HepG2 (cell line): ENCODE results near the gene CUL7. TPM values are rescaled to one million over a fixed set of nuclear protein-coding genes. Genes with fewer than 3 reads are reported as not detected.

Source experiments
- FOXA1 ChIP-seq, 2 experiments: fragments of 450-650 bp in 1 of 2; sonication (generic) in 1 of 2; formaldehyde crosslinking in 1 of 2; IDR thresholded peaks; 2 replicates each; pipeline versions ENCODE4 v1.4.0 to v1.6.1; 2016 to 2020; ENCODE audit warnings: missing genetic modification reagents in 1 of 2
- FOXP1 ChIP-seq, 2 experiments: fragments of 450-650 bp in 1 of 2; IDR thresholded peaks; 2 replicates each; pipeline ENCODE4 v1.6.1; 2017 to 2018; ENCODE audit warnings: antibody characterized with exemption in 1 of 2
- KMT2A ChIP-seq: sonication (generic); formaldehyde crosslinking; IDR thresholded peaks from 2 replicates; pipeline ENCODE4 v1.4.0; 2020; ENCODE audit warnings: missing genetic modification reagents
- NFKB2 ChIP-seq: sonication (generic); formaldehyde crosslinking; IDR thresholded peaks from 2 replicates; pipeline ENCODE4 v1.4.0; 2020; ENCODE audit warnings: missing genetic modification reagents, borderline replicate concordance
- NFYB ChIP-seq: sonication (generic); formaldehyde crosslinking; IDR thresholded peaks from 2 replicates; pipeline ENCODE4 v1.4.0; 2020; ENCODE audit warnings: missing genetic modification reagents
- PPARG ChIP-seq: conservative IDR thresholded peaks from 2 replicates; pipeline ENCODE4 v1.6.1; 2016; ENCODE audit warnings: missing biosample characterization, missing genetic modification reagents
- PRMT3 ChIP-seq: sonication (generic); formaldehyde crosslinking; IDR thresholded peaks from 2 replicates; pipeline ENCODE4 v1.8.1; 2022; ENCODE audit warnings: low read depth, mild to moderate bottlenecking, moderate library complexity, missing genetic modification reagents, borderline replicate concordance
- RXRB ChIP-seq: IDR thresholded peaks from 2 replicates; pipeline ENCODE4 v1.6.1; 2016; ENCODE audit warnings: borderline replicate concordance, missing genetic modification reagents, missing compliant biosample characterization
- SP140L ChIP-seq: sonication (generic); formaldehyde crosslinking; IDR thresholded peaks from 2 replicates; pipeline ENCODE4 v1.4.0; 2020; ENCODE audit warnings: missing genetic modification reagents, borderline replicate concordance
- ZNF331 ChIP-seq: sonication (generic); formaldehyde crosslinking; IDR thresholded peaks from 2 replicates; pipeline ENCODE4 v1.4.0; 2020; ENCODE audit warnings: missing genetic modification reagents
- ZNF660 ChIP-seq: sonication (generic); formaldehyde crosslinking; IDR thresholded peaks from 2 replicates; pipeline ENCODE4 v1.5.1; 2020; ENCODE audit warnings: mild to moderate bottlenecking, low read depth, missing genetic modification reagents, borderline replicate concordance
- ZNF775 ChIP-seq: sonication (generic); formaldehyde crosslinking; IDR thresholded peaks from 2 replicates; pipeline ENCODE4 v1.4.0; 2020; ENCODE audit warnings: missing genetic modification reagents, mild to moderate bottlenecking, moderate library complexity, borderline replicate concordance
- polyA plus RNA-seq, 8 experiments: library from polyadenylated mRNA; depleted of rRNA in 3 of 8; stranded (reverse) in 7 of 8; unstranded in 1 of 8; fragments of >200 nt; fragmentation: Illumina TruSeq in 4 of 8; extraction: Trizol in 4 of 8; gene quantifications; 2 replicates each; pipeline versions ENCODE4 v1.2.1 to v1.2.3, GENCODE V29; 2011 to 2016; ENCODE audit warnings: low read depth in 4 of 8, missing spikeins in 1 of 8, mixed read lengths in 1 of 8; ENCODE audit not compliant: insufficient read depth in 1 of 8
- total RNA-seq, 5 experiments: library from RNA; depleted of rRNA; stranded (reverse); fragments of >200 nt; fragmentation: Illumina TruSeq; extraction: Trizol; gene quantifications; 2 replicates each; pipeline ENCODE4 v1.2.3, GENCODE V29; 2016; ENCODE audit warnings: low read depth in 1 of 5
- TF ChIP-seq, protein P1 (sequence below): fragments of 450-650 bp; IDR thresholded peaks from 2 replicates; pipeline ENCODE4 v1.6.1; 2017
- TF ChIP-seq, protein P2 (sequence below): sonication (generic); formaldehyde crosslinking; IDR thresholded peaks from 2 replicates; pipeline ENCODE4 v1.5.0; 2020; ENCODE audit warnings: mild to moderate bottlenecking, missing genetic modification reagents
- TF ChIP-seq, protein P3 (sequence below): sonication (generic); formaldehyde crosslinking; IDR thresholded peaks from 2 replicates; pipeline ENCODE4 v1.5.1; 2020; ENCODE audit warnings: missing genetic modification reagents, mild to moderate bottlenecking, borderline replicate concordance
- TF ChIP-seq, protein P4 (sequence below): sonication (generic); formaldehyde crosslinking; IDR thresholded peaks from 2 replicates; pipeline ENCODE4 v1.8.1; 2022; ENCODE audit warnings: low read depth, mild to moderate bottlenecking, missing genetic modification reagents
- TF ChIP-seq, protein P5 (sequence below): sonication (generic); formaldehyde crosslinking; IDR thresholded peaks from 2 replicates; pipeline ENCODE4 v1.4.0; 2020; ENCODE audit warnings: missing genetic modification reagents, borderline replicate concordance
- TF ChIP-seq, protein P6 (sequence below): sonication (generic); formaldehyde crosslinking; IDR thresholded peaks from 2 replicates; pipeline ENCODE4 v1.8.0; 2022; ENCODE audit warnings: mild to moderate bottlenecking, missing genetic modification reagents

The CUL7 gene
- total and polyA plus RNA-seq, 2 of the 13 experiments (the other 11 are each of a cell fraction or from before 2014, with no cell fraction given), result 32.0 to 60.7 TPM

DNA sequence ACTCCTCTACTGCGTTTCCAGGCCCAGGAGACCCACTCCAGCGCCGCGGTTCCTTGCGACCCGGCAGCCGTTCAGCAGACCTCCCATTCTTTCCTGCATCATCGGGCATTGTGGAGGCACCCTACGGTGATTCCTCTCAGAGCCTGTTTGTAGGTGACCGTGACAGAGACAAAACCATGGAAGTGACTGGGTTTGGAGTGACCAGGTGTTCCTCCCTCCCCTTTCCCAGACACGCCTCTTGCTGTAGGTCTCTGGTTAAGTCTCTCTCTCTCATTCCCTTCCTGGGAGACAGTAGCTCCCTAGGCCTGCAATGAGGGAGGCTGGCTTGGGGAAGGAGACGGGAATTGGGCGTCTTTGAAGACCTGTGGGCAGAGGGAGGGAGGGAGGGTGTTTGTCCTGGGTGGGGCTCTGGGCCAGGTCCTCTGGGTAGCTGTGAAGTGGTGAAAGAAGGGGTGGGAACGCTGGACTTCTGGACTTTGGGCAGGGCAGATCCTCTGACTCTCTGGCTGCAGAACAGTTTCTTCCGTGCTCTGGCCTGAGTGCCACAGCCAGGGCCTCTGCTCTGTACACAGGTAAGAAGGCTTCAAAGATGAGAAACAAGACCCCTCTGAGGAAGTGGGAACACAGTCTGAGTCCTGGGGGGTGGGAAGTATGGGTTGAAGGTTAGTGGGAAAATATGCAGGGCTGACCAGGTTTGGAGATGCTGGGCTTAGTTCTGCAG is 6.5 kb upstream of the CUL7 start (continued):
- TF ChIP-seq, protein P1, sequence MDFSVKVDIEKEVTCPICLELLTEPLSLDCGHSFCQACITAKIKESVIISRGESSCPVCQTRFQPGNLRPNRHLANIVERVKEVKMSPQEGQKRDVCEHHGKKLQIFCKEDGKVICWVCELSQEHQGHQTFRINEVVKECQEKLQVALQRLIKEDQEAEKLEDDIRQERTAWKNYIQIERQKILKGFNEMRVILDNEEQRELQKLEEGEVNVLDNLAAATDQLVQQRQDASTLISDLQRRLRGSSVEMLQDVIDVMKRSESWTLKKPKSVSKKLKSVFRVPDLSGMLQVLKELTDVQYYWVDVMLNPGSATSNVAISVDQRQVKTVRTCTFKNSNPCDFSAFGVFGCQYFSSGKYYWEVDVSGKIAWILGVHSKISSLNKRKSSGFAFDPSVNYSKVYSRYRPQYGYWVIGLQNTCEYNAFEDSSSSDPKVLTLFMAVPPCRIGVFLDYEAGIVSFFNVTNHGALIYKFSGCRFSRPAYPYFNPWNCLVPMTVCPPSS, result no peak
- TF ChIP-seq NFYB (CRISPR knock-in tag), result no peak
- no peak; the same call in none of the 2 replicates for TF ChIP-seq NFKB2 (CRISPR knock-in tag)
- TF ChIP-seq KMT2A (CRISPR knock-in tag), result peak; percentile 49; the same call in 1 of the 2 replicates
- peak; percentile 76 for TF ChIP-seq PPARG
- peak; percentile 64; the same call in 1 of the 2 replicates for TF ChIP-seq RXRB (CRISPR knock-in tag)
- TF ChIP-seq ZNF660, result no peak
- no peak for TF ChIP-seq FOXP1 (IDR thresholded peaks at IDR 0.05)
- peak; percentile 67 for TF ChIP-seq FOXP1 (CRISPR knock-in tag; IDR thresholded peaks at IDR 0.05)
- no peak for TF ChIP-seq SP140L (CRISPR knock-in tag)
- TF ChIP-seq, protein P2, sequence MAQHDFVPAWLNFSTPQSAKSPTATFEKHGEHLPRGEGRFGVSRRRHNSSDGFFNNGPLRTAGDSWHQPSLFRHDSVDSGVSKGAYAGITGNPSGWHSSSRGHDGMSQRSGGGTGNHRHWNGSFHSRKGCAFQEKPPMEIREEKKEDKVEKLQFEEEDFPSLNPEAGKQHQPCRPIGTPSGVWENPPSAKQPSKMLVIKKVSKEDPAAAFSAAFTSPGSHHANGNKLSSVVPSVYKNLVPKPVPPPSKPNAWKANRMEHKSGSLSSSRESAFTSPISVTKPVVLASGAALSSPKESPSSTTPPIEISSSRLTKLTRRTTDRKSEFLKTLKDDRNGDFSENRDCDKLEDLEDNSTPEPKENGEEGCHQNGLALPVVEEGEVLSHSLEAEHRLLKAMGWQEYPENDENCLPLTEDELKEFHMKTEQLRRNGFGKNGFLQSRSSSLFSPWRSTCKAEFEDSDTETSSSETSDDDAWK (CRISPR knock-in tag), result no peak
- TF ChIP-seq, protein P3, sequence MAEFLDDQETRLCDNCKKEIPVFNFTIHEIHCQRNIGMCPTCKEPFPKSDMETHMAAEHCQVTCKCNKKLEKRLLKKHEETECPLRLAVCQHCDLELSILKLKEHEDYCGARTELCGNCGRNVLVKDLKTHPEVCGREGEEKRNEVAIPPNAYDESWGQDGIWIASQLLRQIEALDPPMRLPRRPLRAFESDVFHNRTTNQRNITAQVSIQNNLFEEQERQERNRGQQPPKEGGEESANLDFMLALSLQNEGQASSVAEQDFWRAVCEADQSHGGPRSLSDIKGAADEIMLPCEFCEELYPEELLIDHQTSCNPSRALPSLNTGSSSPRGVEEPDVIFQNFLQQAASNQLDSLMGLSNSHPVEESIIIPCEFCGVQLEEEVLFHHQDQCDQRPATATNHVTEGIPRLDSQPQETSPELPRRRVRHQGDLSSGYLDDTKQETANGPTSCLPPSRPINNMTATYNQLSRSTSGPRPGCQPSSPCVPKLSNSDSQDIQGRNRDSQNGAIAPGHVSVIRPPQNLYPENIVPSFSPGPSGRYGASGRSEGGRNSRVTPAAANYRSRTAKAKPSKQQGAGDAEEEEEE, result no peak
- TF ChIP-seq, protein P4, sequence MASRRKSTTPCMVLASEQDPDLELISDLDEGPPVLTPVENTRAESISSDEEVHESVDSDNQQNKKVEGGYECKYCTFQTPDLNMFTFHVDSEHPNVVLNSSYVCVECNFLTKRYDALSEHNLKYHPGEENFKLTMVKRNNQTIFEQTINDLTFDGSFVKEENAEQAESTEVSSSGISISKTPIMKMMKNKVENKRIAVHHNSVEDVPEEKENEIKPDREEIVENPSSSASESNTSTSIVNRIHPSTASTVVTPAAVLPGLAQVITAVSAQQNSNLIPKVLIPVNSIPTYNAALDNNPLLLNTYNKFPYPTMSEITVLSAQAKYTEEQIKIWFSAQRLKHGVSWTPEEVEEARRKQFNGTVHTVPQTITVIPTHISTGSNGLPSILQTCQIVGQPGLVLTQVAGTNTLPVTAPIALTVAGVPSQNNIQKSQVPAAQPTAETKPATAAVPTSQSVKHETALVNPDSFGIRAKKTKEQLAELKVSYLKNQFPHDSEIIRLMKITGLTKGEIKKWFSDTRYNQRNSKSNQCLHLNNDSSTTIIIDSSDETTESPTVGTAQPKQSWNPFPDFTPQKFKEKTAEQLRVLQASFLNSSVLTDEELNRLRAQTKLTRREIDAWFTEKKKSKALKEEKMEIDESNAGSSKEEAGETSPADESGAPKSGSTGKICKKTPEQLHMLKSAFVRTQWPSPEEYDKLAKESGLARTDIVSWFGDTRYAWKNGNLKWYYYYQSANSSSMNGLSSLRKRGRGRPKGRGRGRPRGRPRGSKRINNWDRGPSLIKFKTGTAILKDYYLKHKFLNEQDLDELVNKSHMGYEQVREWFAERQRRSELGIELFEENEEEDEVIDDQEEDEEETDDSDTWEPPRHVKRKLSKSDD (CRISPR knock-in tag), result no peak
- no peak for TF ChIP-seq PRMT3 (CRISPR knock-in tag)
- TF ChIP-seq ZNF331, result peak; percentile 80
- TF ChIP-seq FOXA1 (IDR thresholded peaks at IDR 0.05), result no peak
- peak; percentile 15; the same call in 1 of the 2 replicates for TF ChIP-seq FOXA1 (CRISPR knock-in tag; IDR thresholded peaks at IDR 0.05)
- TF ChIP-seq, protein P5, sequence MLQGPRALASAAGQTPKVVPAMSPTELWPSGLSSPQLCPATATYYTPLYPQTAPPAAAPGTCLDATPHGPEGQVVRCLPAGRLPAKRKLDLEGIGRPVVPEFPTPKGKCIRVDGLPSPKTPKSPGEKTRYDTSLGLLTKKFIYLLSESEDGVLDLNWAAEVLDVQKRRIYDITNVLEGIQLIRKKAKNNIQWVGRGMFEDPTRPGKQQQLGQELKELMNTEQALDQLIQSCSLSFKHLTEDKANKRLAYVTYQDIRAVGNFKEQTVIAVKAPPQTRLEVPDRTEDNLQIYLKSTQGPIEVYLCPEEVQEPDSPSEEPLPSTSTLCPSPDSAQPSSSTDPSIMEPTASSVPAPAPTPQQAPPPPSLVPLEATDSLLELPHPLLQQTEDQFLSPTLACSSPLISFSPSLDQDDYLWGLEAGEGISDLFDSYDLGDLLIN, result peak; percentile 32; the same call in 1 of the 2 replicates
- TF ChIP-seq, protein P6, sequence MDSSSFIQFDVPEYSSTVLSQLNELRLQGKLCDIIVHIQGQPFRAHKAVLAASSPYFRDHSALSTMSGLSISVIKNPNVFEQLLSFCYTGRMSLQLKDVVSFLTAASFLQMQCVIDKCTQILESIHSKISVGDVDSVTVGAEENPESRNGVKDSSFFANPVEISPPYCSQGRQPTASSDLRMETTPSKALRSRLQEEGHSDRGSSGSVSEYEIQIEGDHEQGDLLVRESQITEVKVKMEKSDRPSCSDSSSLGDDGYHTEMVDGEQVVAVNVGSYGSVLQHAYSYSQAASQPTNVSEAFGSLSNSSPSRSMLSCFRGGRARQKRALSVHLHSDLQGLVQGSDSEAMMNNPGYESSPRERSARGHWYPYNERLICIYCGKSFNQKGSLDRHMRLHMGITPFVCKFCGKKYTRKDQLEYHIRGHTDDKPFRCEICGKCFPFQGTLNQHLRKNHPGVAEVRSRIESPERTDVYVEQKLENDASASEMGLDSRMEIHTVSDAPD (CRISPR knock-in tag), result peak; percentile 79; the same call in 1 of the 2 replicates
- no peak for TF ChIP-seq ZNF775 (CRISPR knock-in tag)
